Measurements from ENCODE around the gene SLC19A3. TPM values are rescaled to one million over a fixed set of nuclear protein-coding genes. Genes with fewer than 3 reads are reported as not detected.

The SLC19A3 gene
- total RNA-seq, 1 donor from 2014 or later: 11.4 TPM

- no peak overlapping the region for H3K27ac Mint-ChIP-seq
- TF ChIP-seq CTCF (IDR thresholded peaks at IDR 0.05; ENCODE audit: unreplicated experiment): no peak
Measured at GRCh38 chr2:227654426-227654825, 63.4 kb downstream of the SLC19A3 start.

GRCh38 chr2:227653419-227653818, 64.4 kb downstream of the SLC19A3 start:
- H3K4me1 Mint-ChIP-seq: peaks cover 15% of the 10 kb centered on the region
- no peak overlapping the region for H3K27ac Mint-ChIP-seq
- DNase-seq (ENCODE audit: low spot score in 2 of 2, unreplicated experiment in 2 of 2): no peak
- H3K4me3 Mint-ChIP-seq: no peak overlapping the region
- no peak for TF ChIP-seq CTCF (IDR thresholded peaks at IDR 0.05; ENCODE audit: unreplicated experiment)
- H3K36me3 Mint-ChIP-seq: no peaks in the 10 kb centered on the region
- no peaks in the 10 kb centered on the region for H3K27me3 Mint-ChIP-seq (ENCODE audit: low read depth)
- H3K9me3 Mint-ChIP-seq: no peaks in the 10 kb centered on the region

More at GRCh38 chr2:227654426-227654825, 63.4 kb downstream of the SLC19A3 start:
- no peak for DNase-seq (ENCODE audit: low spot score in 2 of 2, unreplicated experiment in 2 of 2)
- no peaks in the 10 kb centered on the region for H3K36me3 Mint-ChIP-seq
- H3K4me1 Mint-ChIP-seq: peaks cover 11% of the 10 kb centered on the region
- H3K9me3 Mint-ChIP-seq: no peaks in the 10 kb centered on the region
- no peak overlapping the region for H3K4me3 Mint-ChIP-seq
- no peaks in the 10 kb centered on the region for H3K27me3 Mint-ChIP-seq (ENCODE audit: low read depth)

GRCh38 chr2:227643990-227644551, 73.8 kb downstream of the SLC19A3 start:
- no peak for DNase-seq (ENCODE audit: low spot score in 2 of 2, unreplicated experiment in 2 of 2)
- Mint-ChIP-seq H3K4me1 (peaks cover 24% of the 10 kb centered on the region), H3K36me3 (no peaks in the 10 kb centered on the region), H3K27ac (no peak overlapping the region), H3K27me3 (ENCODE audit: low read depth) (no peaks in the 10 kb centered on the region), H3K9me3 (no peaks in the 10 kb centered on the region), H3K4me3 (no peak overlapping the region)
- TF ChIP-seq CTCF (IDR thresholded peaks at IDR 0.05; ENCODE audit: unreplicated experiment): no peak

GRCh38 chr2:227642656-227643055, 75.2 kb downstream of the SLC19A3 start:
- TF ChIP-seq CTCF (IDR thresholded peaks at IDR 0.05; ENCODE audit: unreplicated experiment): no peak
- Mint-ChIP-seq H3K9me3 (no peaks in the 10 kb centered on the region), H3K27me3 (ENCODE audit: low read depth) (no peaks in the 10 kb centered on the region), H3K4me1 (peaks cover 19% of the 10 kb centered on the region), H3K36me3 (no peaks in the 10 kb centered on the region), H3K4me3 (peak overlapping the region; percentile 11), H3K27ac (peak overlapping the region; percentile 62)
- no peak for DNase-seq (ENCODE audit: low spot score in 2 of 2, unreplicated experiment in 2 of 2)

- Mint-ChIP-seq H3K27me3 (ENCODE audit: low read depth) (no peaks in the 10 kb centered on the region), H3K4me3 (no peak overlapping the region), H3K36me3 (no peaks in the 10 kb centered on the region), H3K27ac (no peak overlapping the region), H3K4me1 (peaks cover 9% of the 10 kb centered on the region), H3K9me3 (no peaks in the 10 kb centered on the region)
- no peak for DNase-seq (ENCODE audit: low spot score in 2 of 2, unreplicated experiment in 2 of 2)
- TF ChIP-seq CTCF (IDR thresholded peaks at IDR 0.05; ENCODE audit: unreplicated experiment): no peak
Measured at GRCh38 chr2:227634201-227634600, 83.6 kb downstream of the SLC19A3 start.

Other genes starting within 250 kb of the SLC19A3 start
- 59.3 to 62.5 TPM (median 60.9 TPM) in 3 replicates for gene AGFG1, start 245.9 kb downstream of the SLC19A3 start, total RNA-seq
- gene SCYGR2, start 119.1 kb downstream of the SLC19A3 start, total RNA-seq: not detected in 3 replicates
- gene SCYGR3, start 103.2 kb downstream of the SLC19A3 start, total RNA-seq: not detected in 3 replicates
- gene SCYGR4, start 100.5 kb downstream of the SLC19A3 start, total RNA-seq: not detected in 3 replicates
- not detected in 3 replicates for gene SCYGR5, start 51.2 kb downstream of the SLC19A3 start, total RNA-seq
- not detected in 3 replicates for gene SCYGR6, start 6.7 kb upstream of the SLC19A3 start, total RNA-seq
- gene SCYGR7, start 10.3 kb upstream of the SLC19A3 start, total RNA-seq: not detected in 3 replicates
- not detected in 3 replicates for gene SCYGR8, start 27.9 kb upstream of the SLC19A3 start, total RNA-seq
- gene CCL20, start 95.8 kb upstream of the SLC19A3 start, total RNA-seq: 0.36 TPM in 1 of 3 replicates, not detected in the others
- gene DAW1, start 153.6 kb upstream of the SLC19A3 start, total RNA-seq: not detected in 3 replicates

Measured in mesothelial cell of epicardium (in vitro differentiated cells).